ENCODE data around the gene ERN1.

ERN1 gene

GRCh38 chr17:64084086-64084939 lies 45.6 kb downstream of the ERN1 start:
- WGBS (ENCODE audit: extremely low coverage, insufficient coverage, insufficient read length) = no CpG with 5 or more reads among the region's 10 CpGs
- Histone ChIP-seq H3K23ac (ENCODE audit: low read length) (no peak overlapping the region), H3K79me2 (ENCODE audit: control insufficient read depth, insufficient read depth, low read length, poor library complexity) (no peaks in the 10 kb centered on the region), H3K9me3 (ENCODE audit: insufficient read depth, low read depth, low read length) (no peaks in the 10 kb centered on the region), H3K4me1 (ENCODE audit: control insufficient read depth in 1 of 2, insufficient read depth in 2 of 2, low read length in 2 of 2) (peaks cover 16 to 29% of the 10 kb centered on the region in 2 experiments), H3K36me3 (ENCODE audit: control insufficient read depth in 1 of 2, insufficient read depth in 2 of 2, low read length in 2 of 2) (no peaks in the 10 kb centered on the region), H3K4me3 (ENCODE audit: low read depth, low read length) (no peak overlapping the region), H2BK5ac (ENCODE audit: low read depth, low read length, poor library complexity) (no peak overlapping the region), H2BK120ac (ENCODE audit: insufficient read depth, low read length, poor library complexity) (no peak overlapping the region), H4K8ac (ENCODE audit: low read depth, low read length) (no peak overlapping the region), H3K27ac (ENCODE audit: low read depth, low read length) (no peak overlapping the region), H3K18ac (ENCODE audit: low read length) (no peak overlapping the region), H3K9ac (ENCODE audit: low read length) (peak overlapping the region; percentile 28), H2BK12ac (ENCODE audit: low read length) (no peak overlapping the region), H2AFZ (ENCODE audit: insufficient read depth, low read length, poor library complexity) (no peak overlapping the region), H2AK5ac (ENCODE audit: low read length) (no peak overlapping the region), H3K27me3 (ENCODE audit: insufficient read depth, low read length) (no peaks in the 10 kb centered on the region), H4K12ac (ENCODE audit: low read depth, low read length) (no peak overlapping the region), H3K14ac (ENCODE audit: low read length) (peak overlapping the region; percentile 26), H3K4me2 (ENCODE audit: low read length) (no peak overlapping the region), H3K4ac (ENCODE audit: low read depth, low read length) (no peak overlapping the region), H3K79me1 (ENCODE audit: low read length) (peaks cover 6% of the 10 kb centered on the region), H4K91ac (ENCODE audit: low read depth, low read length) (peak overlapping the region; percentile 7)
- DNase-seq = no peak

- no peaks in the 10 kb centered on the region for H3K79me2 ChIP-seq (ENCODE audit: control insufficient read depth, insufficient read depth, low read length, poor library complexity)
- peaks cover 6% of the 10 kb centered on the region for H3K79me1 ChIP-seq (ENCODE audit: low read length)
- no peak overlapping the region for H2AK5ac ChIP-seq (ENCODE audit: low read length)
- H3K27me3 ChIP-seq (ENCODE audit: insufficient read depth, low read length) = no peaks in the 10 kb centered on the region
- no peak overlapping the region for H2BK12ac ChIP-seq (ENCODE audit: low read length)
- no peak overlapping the region for H3K4me3 ChIP-seq (ENCODE audit: low read depth, low read length)
- H3K9me3 ChIP-seq (ENCODE audit: insufficient read depth, low read depth, low read length) = no peaks in the 10 kb centered on the region
- H4K91ac ChIP-seq (ENCODE audit: low read depth, low read length) = no peak overlapping the region
- no peak overlapping the region for H4K8ac ChIP-seq (ENCODE audit: low read depth, low read length)
- DNase-seq = no peak
- WGBS (ENCODE audit: extremely low coverage, insufficient coverage, insufficient read length) = no CpG with 5 or more reads among the region's 4 CpGs
- H2BK5ac ChIP-seq (ENCODE audit: low read depth, low read length, poor library complexity) = no peak overlapping the region
- H2AFZ ChIP-seq (ENCODE audit: insufficient read depth, low read length, poor library complexity) = no peak overlapping the region
- H3K14ac ChIP-seq (ENCODE audit: low read length) = no peak overlapping the region
- no peak overlapping the region for H3K4me2 ChIP-seq (ENCODE audit: low read length)
- no peak overlapping the region for H4K12ac ChIP-seq (ENCODE audit: low read depth, low read length)
- no peak overlapping the region for H3K23ac ChIP-seq (ENCODE audit: low read length)
- H3K4ac ChIP-seq (ENCODE audit: low read depth, low read length) = no peak overlapping the region
- H3K27ac ChIP-seq (ENCODE audit: low read depth, low read length) = no peak overlapping the region
- H3K18ac ChIP-seq (ENCODE audit: low read length) = no peak overlapping the region
- peaks cover 16 to 26% of the 10 kb centered on the region in 2 experiments for H3K4me1 ChIP-seq (ENCODE audit: control insufficient read depth in 1 of 2, insufficient read depth in 2 of 2, low read length in 2 of 2)
- no peaks in the 10 kb centered on the region for H3K36me3 ChIP-seq (ENCODE audit: control insufficient read depth in 1 of 2, insufficient read depth in 2 of 2, low read length in 2 of 2)
- H3K9ac ChIP-seq (ENCODE audit: low read length) = no peak overlapping the region
- no peak overlapping the region for H2BK120ac ChIP-seq (ENCODE audit: insufficient read depth, low read length, poor library complexity)
Measured at GRCh38 chr17:64083563-64084085, 46.3 kb downstream of the ERN1 start.

GRCh38 chr17:64083093-64083492 lies 46.9 kb downstream of the ERN1 start:
- Histone ChIP-seq H3K79me2 (ENCODE audit: control insufficient read depth, insufficient read depth, low read length, poor library complexity) (no peaks in the 10 kb centered on the region), H2AK5ac (ENCODE audit: low read length) (no peak overlapping the region), H4K12ac (ENCODE audit: low read depth, low read length) (no peak overlapping the region), H3K9me3 (ENCODE audit: insufficient read depth, low read depth, low read length) (no peaks in the 10 kb centered on the region), H4K91ac (ENCODE audit: low read depth, low read length) (no peak overlapping the region), H2AFZ (ENCODE audit: insufficient read depth, low read length, poor library complexity) (no peak overlapping the region), H3K4ac (ENCODE audit: low read depth, low read length) (no peak overlapping the region), H3K23ac (ENCODE audit: low read length) (no peak overlapping the region), H3K4me3 (ENCODE audit: low read depth, low read length) (no peak overlapping the region), H3K4me1 (ENCODE audit: control insufficient read depth in 1 of 2, insufficient read depth in 2 of 2, low read length in 2 of 2) (peaks cover 12 to 22% of the 10 kb centered on the region in 2 experiments), H2BK120ac (ENCODE audit: insufficient read depth, low read length, poor library complexity) (no peak overlapping the region), H3K9ac (ENCODE audit: low read length) (no peak overlapping the region), H2BK12ac (ENCODE audit: low read length) (no peak overlapping the region), H4K8ac (ENCODE audit: low read depth, low read length) (no peak overlapping the region), H3K27me3 (ENCODE audit: insufficient read depth, low read length) (no peaks in the 10 kb centered on the region), H3K79me1 (ENCODE audit: low read length) (peaks cover 4% of the 10 kb centered on the region), H3K14ac (ENCODE audit: low read length) (no peak overlapping the region), H3K4me2 (ENCODE audit: low read length) (no peak overlapping the region), H3K36me3 (ENCODE audit: control insufficient read depth in 1 of 2, insufficient read depth in 2 of 2, low read length in 2 of 2) (no peaks in the 10 kb centered on the region), H2BK5ac (ENCODE audit: low read depth, low read length, poor library complexity) (no peak overlapping the region), H3K27ac (ENCODE audit: low read depth, low read length) (peak overlapping the region; percentile 52), H3K18ac (ENCODE audit: low read length) (no peak overlapping the region)
- WGBS (ENCODE audit: extremely low coverage, insufficient coverage, insufficient read length) = no CpG with 5 or more reads among the region's 3 CpGs
- no peak for DNase-seq

- Histone ChIP-seq H2BK12ac (ENCODE audit: low read length) (peak overlapping the region; percentile 18), H4K8ac (ENCODE audit: low read depth, low read length) (no peak overlapping the region), H3K4me2 (ENCODE audit: low read length) (peak overlapping the region; percentile 30), H2BK5ac (ENCODE audit: low read depth, low read length, poor library complexity) (peak overlapping the region; percentile 29), H3K4ac (ENCODE audit: low read depth, low read length) (no peak overlapping the region), H3K18ac (ENCODE audit: low read length) (no peak overlapping the region), H2BK120ac (ENCODE audit: insufficient read depth, low read length, poor library complexity) (peak overlapping the region; percentile 16), H3K9ac (ENCODE audit: low read length) (no peak overlapping the region), H3K4me1 (ENCODE audit: control insufficient read depth in 1 of 2, insufficient read depth in 2 of 2, low read length in 2 of 2) (peaks cover 9 to 17% of the 10 kb centered on the region in 2 experiments), H2AK5ac (ENCODE audit: low read length) (no peak overlapping the region), H3K14ac (ENCODE audit: low read length) (peak overlapping the region; percentile 13), H3K4me3 (ENCODE audit: low read depth, low read length) (no peak overlapping the region), H3K36me3 (ENCODE audit: control insufficient read depth in 1 of 2, insufficient read depth in 2 of 2, low read length in 2 of 2) (peaks cover 0 to 2% of the 10 kb centered on the region in 2 experiments), H3K27ac (ENCODE audit: low read depth, low read length) (peak overlapping the region; percentile 52), H3K9me3 (ENCODE audit: insufficient read depth, low read depth, low read length) (no peaks in the 10 kb centered on the region), H3K23ac (ENCODE audit: low read length) (no peak overlapping the region), H4K12ac (ENCODE audit: low read depth, low read length) (no peak overlapping the region), H3K79me1 (ENCODE audit: low read length) (peaks cover 5% of the 10 kb centered on the region), H3K27me3 (ENCODE audit: insufficient read depth, low read length) (no peaks in the 10 kb centered on the region), H4K91ac (ENCODE audit: low read depth, low read length) (peak overlapping the region; percentile 38), H2AFZ (ENCODE audit: insufficient read depth, low read length, poor library complexity) (no peak overlapping the region), H3K79me2 (ENCODE audit: control insufficient read depth, insufficient read depth, low read length, poor library complexity) (no peaks in the 10 kb centered on the region)
- DNase-seq = peak; percentile 37 to 85
- no CpG with 5 or more reads among the region's 8 CpGs for WGBS (ENCODE audit: extremely low coverage, insufficient coverage, insufficient read length)
Measured at GRCh38 chr17:64081802-64082799, 47.8 kb downstream of the ERN1 start.
